ENCODE data around the gene CPHXL2.

DNA sequence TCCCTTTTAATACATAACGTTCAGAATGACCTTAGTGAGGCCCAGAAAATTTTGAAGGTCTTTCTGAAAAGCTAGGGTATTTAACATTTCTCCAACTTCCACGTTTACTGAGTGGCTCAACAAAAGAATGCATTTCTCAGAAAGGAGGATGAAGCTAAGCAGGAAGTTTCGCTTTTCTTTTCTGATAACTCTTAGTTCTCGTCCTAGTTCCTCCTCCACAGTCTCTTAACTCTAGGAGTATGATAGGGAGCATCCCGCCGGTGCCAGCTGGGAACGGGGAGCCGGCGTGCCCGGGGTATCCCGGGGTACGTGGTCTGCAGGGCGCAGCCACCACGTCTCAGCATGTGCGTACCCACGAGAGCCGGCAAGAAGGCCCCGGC is 29.7 kb downstream of the CPHXL2 start:
- TF ChIP-seq EZH2phosphoT487 (IDR thresholded peaks at IDR 0.05; ENCODE audit: low read length) = no peak
- TF ChIP-seq, protein P1, sequence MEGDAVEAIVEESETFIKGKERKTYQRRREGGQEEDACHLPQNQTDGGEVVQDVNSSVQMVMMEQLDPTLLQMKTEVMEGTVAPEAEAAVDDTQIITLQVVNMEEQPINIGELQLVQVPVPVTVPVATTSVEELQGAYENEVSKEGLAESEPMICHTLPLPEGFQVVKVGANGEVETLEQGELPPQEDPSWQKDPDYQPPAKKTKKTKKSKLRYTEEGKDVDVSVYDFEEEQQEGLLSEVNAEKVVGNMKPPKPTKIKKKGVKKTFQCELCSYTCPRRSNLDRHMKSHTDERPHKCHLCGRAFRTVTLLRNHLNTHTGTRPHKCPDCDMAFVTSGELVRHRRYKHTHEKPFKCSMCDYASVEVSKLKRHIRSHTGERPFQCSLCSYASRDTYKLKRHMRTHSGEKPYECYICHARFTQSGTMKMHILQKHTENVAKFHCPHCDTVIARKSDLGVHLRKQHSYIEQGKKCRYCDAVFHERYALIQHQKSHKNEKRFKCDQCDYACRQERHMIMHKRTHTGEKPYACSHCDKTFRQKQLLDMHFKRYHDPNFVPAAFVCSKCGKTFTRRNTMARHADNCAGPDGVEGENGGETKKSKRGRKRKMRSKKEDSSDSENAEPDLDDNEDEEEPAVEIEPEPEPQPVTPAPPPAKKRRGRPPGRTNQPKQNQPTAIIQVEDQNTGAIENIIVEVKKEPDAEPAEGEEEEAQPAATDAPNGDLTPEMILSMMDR (IDR thresholded peaks at IDR 0.05; ENCODE audit: low read length) = no peak
- no peak for TF ChIP-seq EZH2 (optimal IDR thresholded peaks at IDR 0.05; ENCODE audit: low read depth, low read length)

Measured in MM.1S (cell line).